RCC 7860 (cell line): ENCODE measurements around the gene F3.

Experiments used
- DNase-seq: peaks from one replicate; pipeline ENCODE4 v3.0.0-alpha.2; 2015; ENCODE audit warnings: low spot score
- FAIRE-seq: peaks from 2 replicates; lab custom pipeline; 2012; peaks lifted over from hg19 to GRCh38; lab: Jason Lieb, UNC

F3 gene

DNA sequence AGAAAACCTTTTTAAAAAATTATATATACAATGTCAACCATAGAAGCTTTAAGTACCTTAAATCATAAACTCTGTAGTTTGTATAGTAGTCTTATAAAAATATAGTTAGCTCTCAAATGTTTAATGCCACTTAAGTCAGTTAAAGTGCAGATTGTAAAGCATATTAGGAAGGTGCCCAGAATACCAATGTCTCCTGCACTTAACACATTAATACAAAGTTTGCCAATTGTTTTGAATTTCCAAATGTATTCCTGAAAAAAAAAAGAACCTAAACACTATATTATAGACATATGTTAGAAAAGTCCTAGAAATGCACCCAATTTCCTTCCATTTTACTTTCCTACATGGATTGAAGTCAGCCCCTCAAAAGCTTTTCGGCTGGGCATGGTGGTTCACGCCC, 12.1 kb downstream of the F3 start:
- FAIRE-seq (no peak), DNase-seq (no peak)

DNA sequence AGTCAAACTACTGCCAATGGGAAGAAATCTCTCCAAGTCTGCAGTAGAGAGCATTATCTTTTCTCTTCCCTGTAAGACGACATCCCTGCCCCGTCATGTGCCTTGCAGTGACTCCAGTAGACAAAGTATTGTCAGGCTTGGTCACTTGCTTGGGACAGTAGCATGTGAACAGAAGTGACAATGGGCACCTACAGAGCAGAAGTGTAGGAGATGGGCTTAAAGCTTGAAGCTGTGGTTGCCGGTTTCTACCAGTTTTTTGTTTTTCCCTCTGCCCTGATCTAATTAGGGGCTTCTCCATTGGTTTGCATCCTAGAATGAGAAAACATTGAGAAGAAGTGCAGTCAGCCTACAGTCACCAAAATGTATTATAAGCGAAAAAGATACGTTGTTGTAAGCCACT, 12.7 kb downstream of the F3 start:
- no peak for FAIRE-seq
- no peak for DNase-seq

DNA sequence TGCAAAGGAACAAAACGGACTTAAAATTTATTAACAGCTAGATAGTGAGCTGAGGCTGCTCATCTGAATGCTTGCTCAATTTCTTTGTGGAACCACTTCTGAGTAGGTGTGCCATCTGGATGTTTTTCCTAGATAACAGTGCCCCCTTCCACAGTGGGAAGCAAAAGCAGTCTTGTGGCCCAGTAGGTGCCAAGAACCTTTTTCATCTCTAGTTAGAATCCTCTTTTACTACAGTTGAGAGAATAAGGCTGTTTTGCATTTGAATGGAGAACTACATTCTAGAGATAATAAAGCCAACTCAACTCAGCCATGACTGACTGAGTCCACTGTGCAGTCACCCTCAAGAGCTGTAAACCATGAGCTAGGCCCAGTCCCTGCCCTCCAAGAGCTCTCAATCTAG, 13.3 kb downstream of the F3 start:
- no peak for FAIRE-seq
- DNase-seq, result no peak

DNA sequence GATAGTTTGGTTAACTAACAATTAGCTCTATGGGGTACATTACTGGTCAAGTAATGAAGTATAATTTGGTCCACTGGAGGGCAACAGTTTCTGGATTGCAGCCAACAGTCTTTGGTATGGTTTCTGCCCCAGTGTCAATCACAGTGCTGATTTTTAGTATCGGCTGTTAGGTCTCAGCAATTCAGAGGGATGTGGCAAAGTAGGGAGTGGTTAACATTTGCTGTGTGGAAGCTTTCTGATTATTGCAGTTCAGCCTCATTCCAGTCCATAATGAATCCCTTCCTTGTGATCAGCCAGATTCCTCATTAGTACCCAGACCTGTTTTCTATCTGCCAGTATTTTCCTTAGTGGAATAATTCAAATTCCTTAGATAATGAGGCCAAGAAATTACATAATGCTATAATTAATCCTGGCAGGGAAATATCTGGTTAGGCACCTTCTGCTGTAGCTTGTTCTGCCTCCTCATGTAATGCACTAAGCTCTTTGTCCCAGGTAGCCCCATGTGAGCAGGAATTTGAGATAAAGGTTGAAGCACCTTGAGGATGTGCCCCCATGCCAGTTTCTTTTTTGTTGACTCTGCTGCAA, 14.0 kb downstream of the F3 start:
- peak; percentile 33 for DNase-seq
- no peak for FAIRE-seq

DNA sequence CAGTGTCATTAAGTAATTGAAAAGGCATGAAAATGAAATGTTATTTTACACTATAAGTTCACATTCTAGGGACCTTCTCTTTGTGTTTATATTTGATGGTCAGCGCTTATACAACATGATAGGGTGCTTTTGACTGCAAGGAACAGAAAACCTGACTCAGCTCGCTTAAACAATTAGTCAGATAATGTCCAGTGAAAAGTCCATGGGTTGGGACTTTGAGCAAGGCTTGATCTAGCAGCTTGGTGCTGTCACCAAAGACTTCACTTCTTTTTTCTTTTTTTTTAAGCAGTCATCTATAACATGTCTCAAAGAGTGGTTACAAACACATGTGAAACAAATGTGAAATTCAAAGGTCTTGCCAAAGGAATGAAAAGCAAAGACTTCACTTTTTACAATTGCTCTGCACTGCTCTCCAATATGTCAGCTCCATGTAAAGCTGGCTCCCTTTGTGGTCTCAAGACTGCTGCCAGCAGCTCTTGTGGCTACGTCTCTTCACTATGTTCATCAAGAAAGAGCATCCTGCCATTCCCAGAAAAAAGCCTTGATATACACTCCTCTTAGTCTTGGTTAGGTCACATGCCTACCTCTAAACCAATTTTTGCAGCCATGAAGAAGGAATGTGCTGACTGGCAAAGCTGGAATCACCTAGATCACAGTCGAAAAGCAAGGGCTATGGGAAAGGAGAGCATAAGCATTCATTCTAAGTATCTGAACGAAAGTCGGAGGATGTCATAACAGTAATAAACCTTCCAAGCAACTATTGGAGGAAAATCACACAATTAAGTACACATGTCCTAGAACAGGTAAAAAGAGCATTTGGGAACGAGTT, 15.2 kb downstream of the F3 start:
- FAIRE-seq (no peak), DNase-seq (no peak)

DNA sequence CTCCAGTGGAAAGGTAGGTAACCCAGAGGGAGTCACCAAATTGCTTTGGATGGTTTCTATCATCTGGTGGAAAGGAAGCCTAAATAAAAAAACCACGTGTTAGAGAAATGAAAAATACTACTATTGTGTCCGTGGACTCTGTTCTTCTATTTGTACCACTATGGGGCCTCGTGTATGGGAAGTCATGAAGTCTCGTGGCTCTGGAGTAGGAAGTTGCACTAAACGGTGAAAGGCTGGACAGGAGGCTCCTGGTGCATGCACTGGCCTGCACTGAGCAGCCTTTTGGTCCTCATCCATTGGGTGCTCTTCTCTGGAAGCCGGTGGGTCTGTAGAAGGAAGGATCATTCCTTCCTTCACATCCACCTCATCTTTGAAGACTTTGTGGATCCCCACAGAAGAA, 17.0 kb downstream of the F3 start:
- DNase-seq (no peak), FAIRE-seq (no peak)

DNA sequence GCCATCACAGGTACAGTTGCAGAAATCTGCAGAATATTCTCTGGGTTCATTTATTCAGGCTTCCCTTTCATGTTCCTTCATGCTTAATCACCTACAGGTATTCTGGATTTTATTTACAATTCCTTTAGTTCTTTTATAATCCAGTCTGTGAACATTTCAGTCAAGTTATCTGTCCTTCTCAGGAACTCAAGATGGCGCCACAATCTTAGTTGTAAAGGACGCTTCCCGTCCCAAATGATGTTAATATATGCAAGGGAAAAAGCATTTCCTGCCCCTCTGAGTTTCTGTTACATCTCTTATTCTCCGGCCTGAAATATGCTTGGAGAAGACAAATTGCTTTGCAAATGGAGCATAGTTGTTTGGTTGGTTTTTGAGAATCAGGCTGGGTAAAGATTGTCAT, 19.3 kb downstream of the F3 start:
- FAIRE-seq, result peak; percentile 24
- DNase-seq, result peak; percentile 37

DNA sequence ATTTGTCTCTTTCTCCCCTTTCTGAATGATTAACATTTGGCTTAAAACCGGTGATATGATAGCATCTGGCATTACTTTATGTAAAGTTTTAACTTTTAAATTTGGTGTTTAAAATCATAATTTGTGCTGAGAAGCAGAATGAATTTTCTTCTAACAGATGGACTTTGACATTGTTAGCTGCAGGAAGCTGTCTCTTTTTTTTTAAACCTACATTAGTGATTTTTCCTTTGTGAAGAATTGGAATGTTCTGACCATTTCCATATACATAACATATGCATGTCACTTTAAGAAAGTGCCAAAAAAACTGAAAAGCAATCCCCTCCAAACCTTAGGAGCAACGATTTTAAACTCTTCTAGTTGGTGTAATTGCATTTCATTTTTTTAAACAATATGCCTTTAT, 22.2 kb downstream of the F3 start:
- FAIRE-seq (no peak), DNase-seq (no peak)

DNA sequence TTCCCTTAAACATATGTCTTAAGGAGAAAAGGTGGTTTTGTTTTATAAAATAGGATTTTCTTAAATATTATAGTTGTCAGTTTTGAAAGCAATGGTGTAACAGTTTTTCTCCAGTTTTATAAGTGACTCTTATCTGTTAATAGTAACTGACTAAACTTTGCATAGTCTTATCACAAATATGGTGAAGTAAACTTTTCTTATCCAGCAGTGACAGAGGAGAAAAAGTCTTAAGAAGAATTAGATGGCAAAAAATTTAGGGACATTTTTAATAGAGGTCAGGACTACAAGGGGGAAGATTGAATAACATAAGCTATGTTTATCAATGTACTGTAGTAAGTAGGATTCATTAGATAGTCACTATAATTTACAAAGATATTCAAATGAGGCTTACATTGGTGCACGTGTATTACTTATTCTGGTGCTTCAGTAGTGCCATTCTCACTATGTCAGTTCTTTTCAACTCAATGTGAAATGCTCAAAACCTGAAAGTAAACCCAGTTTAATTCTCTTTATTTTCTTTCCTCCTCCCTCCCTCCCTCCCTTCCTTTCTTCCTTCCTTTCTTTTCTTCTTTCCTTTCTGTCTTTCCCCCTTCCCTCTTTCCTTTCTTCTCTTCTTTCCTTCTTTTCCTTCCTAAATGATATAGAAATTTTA, 26.1 kb downstream of the F3 start:
- FAIRE-seq (no peak), DNase-seq (no peak)

DNA sequence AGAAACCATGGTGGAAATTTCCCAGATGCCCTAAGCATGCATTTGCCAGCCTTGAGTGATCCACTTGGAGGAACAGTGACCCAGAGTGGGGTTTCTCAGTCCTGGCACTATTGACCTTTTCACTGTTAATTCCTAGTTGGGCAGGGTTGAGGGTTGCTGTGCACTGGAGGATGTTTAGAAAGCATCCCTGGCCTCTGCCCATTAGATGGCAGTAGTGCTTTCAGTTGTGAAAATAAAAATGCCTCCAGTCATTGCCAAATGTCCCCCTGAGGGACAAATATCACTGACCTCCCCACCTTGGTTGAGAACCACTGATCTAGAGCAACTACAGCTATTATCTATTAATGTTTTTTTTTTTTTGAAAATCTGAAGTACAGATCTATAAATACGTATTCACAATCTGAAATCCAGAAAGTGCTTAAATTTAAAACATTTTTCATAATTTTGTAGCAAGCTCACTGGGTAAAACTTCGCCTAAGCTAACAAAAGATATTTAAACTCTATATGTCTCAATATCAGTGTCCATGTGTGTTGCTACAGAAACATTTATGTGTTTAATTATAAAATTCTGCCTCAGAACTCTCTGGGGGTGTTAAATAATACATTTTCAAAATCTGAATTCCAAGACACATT, 27.3 kb downstream of the F3 start:
- DNase-seq (no peak), FAIRE-seq (peak; percentile 45)

DNA sequence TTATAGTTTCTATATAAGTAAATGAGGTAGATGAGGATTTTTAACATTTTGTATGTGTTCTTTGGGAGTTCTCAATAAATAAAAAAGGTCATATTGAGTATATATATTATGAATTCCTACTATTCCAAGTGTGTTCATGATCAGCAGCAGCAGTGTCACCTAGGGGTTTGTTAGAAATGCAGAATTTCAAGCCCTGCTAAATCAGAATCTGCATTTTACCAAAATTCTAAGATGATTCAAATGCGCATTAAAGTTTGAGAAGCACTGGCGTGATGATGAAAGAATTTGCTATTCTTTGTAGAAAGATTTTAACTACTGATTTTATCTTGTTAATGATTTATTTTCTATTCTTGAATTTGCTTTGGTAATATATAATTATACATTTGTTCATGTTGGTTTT, 28.7 kb downstream of the F3 start:
- no peak for DNase-seq
- no peak for FAIRE-seq

DNA sequence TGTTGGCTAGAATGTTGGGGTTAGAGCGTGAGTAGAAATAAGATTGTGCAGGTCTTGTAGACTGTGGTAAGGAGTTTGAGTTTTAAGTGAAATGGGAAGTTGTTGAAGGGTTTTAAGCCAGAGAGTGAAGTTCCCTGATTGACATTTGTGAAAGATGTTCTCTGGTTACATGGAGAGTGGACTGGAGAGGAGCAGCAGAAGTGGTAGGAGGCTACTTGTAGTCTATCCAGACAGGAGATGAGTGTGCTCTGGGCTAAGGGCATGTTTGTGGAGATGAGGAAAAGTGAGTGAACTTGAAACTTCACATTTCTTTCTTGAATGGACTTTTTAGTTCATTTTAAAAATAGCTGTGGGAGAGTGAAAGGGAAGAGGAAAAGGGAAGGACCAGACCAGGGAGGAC, 37.0 kb downstream of the F3 start:
- no peak for FAIRE-seq
- DNase-seq, result no peak

DNA sequence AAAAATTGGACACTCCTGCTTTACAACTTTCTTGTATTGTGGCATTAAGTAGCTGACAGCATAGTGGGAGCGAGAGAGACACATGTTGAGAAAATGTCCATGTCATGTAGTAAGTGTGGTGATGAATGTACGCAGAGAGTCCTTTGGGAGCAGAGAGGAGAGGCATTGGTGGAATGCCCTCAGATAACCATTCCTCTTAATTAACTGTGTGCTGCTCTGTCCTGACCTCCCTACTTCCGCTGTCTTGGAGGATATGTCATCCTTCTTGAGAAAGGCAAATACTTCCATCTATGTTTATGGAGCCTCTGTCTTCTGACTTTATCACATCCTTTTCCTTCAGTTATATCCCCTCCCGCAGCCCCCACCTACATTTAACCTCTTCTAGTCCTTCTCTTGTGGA, 38.4 kb downstream of the F3 start:
- DNase-seq (no peak), FAIRE-seq (no peak)

DNA sequence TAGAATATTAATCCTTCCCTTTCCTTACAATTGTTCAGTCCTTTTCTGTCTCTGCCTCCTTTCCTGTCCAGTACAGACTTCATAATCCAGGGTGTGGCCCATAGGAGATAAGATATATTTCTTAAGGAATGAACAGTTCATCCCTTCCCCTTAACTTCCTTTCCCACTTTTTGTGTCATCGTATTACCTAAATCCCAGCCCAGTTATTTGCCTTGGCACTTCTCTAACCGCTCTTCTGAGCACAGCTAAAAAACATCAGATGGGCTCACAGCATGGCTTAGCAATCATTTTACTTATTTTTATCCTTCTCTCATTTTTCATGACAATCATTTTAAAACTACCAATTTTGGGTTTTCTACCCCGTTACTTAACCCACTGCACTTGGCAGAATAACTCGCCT, 39.6 kb downstream of the F3 start:
- DNase-seq (no peak), FAIRE-seq (no peak)

DNA sequence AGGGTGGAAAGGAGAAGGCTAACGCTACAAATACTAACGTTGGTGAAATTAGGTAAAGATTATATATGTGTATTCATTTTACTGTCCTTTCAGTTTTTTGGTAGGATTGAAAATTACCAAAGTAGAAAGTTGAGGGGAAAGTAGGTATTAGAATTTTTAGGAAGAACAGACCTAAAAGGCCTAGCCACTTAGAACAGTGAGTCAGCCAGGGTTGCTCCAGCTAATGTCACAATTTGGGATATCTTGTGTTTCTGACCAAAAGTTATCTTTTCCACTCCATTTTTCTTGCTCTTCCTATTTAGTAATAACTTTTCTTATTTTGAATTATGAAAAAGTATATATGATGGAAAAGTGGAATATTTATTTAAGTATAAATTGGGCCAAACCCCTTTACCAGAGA, 40.1 kb downstream of the F3 start:
- FAIRE-seq, result no peak
- no peak for DNase-seq

DNA sequence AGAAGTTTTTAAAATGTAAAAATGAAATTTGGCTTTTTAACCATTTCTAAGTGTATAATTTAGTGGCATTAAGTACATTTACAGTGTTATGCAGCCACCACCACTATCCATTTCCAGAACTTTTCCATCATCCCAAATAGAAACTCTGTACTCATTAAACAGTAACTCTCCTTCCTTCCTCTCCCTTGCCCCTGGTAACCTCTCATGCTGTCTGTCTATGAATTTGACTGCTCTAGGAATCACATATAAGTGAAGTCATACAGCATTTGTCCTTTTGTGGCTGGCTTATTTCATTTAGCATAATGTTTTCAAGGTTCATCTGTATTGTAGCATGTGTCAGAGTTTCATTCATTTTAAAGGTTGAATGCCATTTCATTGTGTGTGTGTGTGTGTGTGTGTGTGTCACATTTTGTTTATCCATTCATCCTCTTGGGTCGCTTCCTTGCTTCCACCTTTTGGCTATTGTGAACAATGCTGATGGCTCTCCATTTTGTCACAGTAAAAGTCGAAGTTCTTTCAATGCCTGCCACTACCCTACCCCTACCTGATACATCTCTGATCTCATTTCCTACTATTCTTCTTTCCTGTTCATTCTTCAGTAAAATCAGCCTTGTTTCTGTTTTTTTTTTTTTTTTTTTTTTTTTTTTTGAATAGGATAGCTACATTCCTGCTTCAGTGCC, 45.3 kb downstream of the F3 start:
- no peak for DNase-seq
- FAIRE-seq, result no peak

DNA sequence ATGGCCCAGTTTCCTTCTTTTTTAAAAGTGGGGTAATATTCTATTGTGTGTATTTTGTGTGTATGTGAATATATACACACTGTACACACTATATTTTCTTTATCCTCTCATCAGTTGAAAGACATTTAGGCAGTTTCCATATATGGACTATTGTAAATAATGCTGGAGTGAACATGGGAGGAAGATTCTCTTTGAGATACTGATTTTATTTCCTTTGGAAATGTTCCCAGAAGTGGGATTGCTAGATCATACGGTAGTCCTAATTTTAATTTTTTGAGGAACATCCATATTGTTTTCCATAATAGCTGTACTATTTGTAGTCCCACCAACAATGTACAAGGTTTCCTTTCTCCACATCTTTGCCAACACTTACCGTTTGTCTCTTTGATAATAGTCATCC, 51.0 kb downstream of the F3 start:
- DNase-seq (no peak), FAIRE-seq (no peak)

DNA sequence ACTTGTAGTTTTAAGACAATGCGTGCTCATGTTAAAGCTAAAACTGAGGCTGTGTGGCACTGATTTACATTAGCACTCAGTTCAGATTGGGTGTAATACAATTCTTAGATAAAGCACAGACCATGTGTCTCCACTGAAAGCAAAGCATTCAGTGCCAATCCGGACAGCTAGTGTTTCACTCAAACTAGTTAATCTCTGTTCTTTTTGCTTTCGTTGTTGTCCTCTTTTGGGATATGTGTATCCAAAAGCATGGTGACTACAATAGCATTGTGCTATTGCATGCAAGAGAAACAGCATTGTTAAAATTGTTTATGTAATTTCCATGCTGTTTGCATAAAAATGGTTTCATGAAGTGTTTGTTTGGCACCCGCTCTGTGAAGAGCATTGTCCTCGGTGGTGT, 54.6 kb downstream of the F3 start:
- FAIRE-seq (no peak), DNase-seq (no peak)

DNA sequence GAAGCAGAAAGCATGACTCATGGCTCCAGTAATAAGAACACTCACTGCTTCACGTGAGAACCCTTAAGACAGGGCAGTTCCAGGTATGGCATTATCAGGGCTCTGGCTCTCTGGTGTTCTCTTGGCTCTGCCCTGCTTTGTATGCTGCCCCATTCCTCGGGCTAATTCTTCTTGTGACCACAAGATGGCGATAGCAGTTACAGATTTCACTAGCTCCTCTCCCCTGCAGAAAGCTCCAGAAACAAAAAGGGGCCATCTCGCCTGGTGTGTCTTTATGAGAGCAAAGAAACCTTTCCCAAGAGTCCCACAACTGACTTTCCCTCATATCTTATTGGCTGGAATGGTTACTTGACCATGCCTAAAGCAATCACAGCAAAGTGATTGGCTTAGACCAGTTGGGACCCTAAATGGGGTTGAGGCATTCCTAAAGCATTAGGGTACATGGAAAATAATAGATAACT, 60.1 kb downstream of the F3 start:
- FAIRE-seq (no peak), DNase-seq (peak; percentile 64)

DNA sequence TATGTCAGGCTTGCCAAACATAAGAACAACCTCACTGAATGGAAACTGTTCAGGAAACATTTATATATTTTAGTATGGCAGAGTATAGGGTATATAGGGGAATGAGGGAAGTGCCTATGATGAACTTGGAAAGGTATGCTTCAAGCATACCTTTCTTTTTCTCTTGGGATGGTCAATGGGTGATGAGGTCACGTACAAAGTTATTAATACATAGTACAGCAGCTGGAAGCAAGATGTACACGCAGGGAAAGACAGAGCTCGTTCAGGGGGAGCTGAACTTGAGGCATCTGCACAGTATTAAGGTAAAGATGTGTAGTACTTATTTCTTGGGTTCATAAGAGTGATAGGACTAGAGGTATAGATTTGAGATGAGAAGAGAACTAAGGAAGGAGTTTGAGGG, 61.9 kb downstream of the F3 start:
- FAIRE-seq (no peak), DNase-seq (no peak)
